Esophagus squamous epithelium (tissue), 5 donors: ENCODE measurements around the gene VASH2. TPM values are rescaled to one million over a fixed set of nuclear protein-coding genes. Genes with fewer than 3 reads are reported as not detected.

ENCODE experiments used
- DNase-seq: peaks from one replicate; lab custom pipeline; 2025; lab: John Stamatoyannopoulos, UW
- H3K27ac ChIP-seq, 4 donors: fragments of 200-600 bp; sonication (generic); one replicate each; pipeline ENCODE4 v1.5.1; 2016 to 2019; ENCODE audit warnings: mild to moderate bottlenecking in 1 of 4
- H3K27me3 ChIP-seq, 4 donors: fragments of 200-600 bp; sonication (generic); 1 replicate in 3 of 4; 2 replicates in 1 of 4; pipeline versions ENCODE4 v1.5.1 to v1.6.0; 2017 to 2021; ENCODE audit warnings: antibody characterized with exemption in 1 of 4
- H3K36me3 ChIP-seq, 3 donors: fragments of 200-600 bp; sonication (generic); one replicate each; pipeline ENCODE4 v1.5.1; 2016 to 2019
- H3K4me1 ChIP-seq, 3 donors: fragments of 200-600 bp; sonication (generic); one replicate each; pipeline ENCODE4 v1.5.1; 2017 to 2019
- H3K4me3 ChIP-seq, 4 donors: fragments of 200-600 bp; sonication (generic); 1 replicate in 3 of 4; 2 replicates in 1 of 4; pipeline ENCODE4 v1.5.1; 2016 to 2019; ENCODE audit warnings: mild to moderate bottlenecking in 2 of 4, moderate library complexity in 1 of 4
- H3K9me3 ChIP-seq, 3 donors: fragments of 200-600 bp; sonication (generic); one replicate each; pipeline ENCODE4 v1.5.1; 2016 to 2019
- POLR2A ChIP-seq, 4 donors: fragments of 450-650 bp; IDR thresholded peaks; one replicate each; pipeline ENCODE4 v1.6.1; 2017; ENCODE audit warnings: antibody characterized with exemption in 4 of 4, mild to moderate bottlenecking in 4 of 4, moderate library complexity in 3 of 4
- WGBS, 2 donors: methylation state at CpG; one replicate each; pipeline ENCODE4 v1.1.5; 2018; 5-methylcytosine and 5-hydroxymethylcytosine counted together
- intact Hi-C: fragments of 100-400 bp; cut with DNase I; formaldehyde crosslinking; loops from one replicate; pipeline ENCODE4 v1.15.0; 2022
- total RNA-seq, 4 donors: library from RNA; depleted of rRNA; stranded (reverse); fragments of >200 nt; gene quantifications; one replicate each; pipeline ENCODE4 v1.1.0, GENCODE V29; 2016
- TF ChIP-seq, protein P1 (sequence below), 6 experiments: fragments of 450-650 bp in 4 of 6; fragments of 200-600 bp in 2 of 6; sonication (generic) in 2 of 6; IDR thresholded peaks; one replicate each; pipeline ENCODE4 v1.5.1; 2016 to 2019; ENCODE audit warnings: antibody characterized with exemption in 6 of 6, mild to moderate bottlenecking in 4 of 6, moderate library complexity in 4 of 6
- donor health status: DM: yes; HTN: yes; CAD: no.

The VASH2 gene
- total RNA-seq, 4 donors from 2014 or later, result 0.27 to 3.4 (median 2.4) TPM

DNA sequence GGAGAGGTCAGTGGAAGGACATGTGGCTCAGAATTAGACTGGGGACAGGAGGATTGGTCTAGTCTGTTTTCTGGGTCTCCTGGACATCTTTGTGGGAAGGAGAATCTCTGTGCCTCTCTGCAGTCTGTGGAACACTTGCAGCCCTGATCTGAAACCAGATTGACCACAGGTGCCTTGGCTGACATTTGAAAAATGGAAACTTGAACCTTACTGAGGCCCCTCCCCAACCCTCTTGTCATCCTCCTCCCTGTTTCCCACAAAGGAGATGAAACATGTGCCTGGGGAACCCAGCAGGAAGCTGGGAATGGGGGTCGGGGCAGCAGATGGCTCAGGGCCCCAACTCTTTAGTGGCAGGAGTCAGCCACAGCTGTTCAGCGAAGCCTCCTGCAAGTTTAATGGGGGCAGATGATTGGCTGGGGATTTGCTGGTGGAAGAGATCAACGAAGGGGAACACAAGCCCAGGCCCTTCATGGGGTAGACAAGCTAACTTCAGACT is 18.1 kb downstream of the VASH2 start:
- Histone ChIP-seq H3K27ac (no peak overlapping the region), H3K9me3 (no peaks in the 10 kb centered on the region), H3K36me3 (no peaks in the 10 kb centered on the region), H3K4me3 (no peak overlapping the region), H3K27me3 (no peaks in the 10 kb centered on the region), H3K4me1 (no peaks in the 10 kb centered on the region)
- WGBS, 2 donors, result 77 to 83% methylated on average over 2 to 3 of the region's 3 CpGs
- intact Hi-C loops, result no loop called here
- DNase-seq, result no peak
- TF ChIP-seq POLR2A (IDR thresholded peaks at IDR 0.05), result no peak
- TF ChIP-seq, protein P1, sequence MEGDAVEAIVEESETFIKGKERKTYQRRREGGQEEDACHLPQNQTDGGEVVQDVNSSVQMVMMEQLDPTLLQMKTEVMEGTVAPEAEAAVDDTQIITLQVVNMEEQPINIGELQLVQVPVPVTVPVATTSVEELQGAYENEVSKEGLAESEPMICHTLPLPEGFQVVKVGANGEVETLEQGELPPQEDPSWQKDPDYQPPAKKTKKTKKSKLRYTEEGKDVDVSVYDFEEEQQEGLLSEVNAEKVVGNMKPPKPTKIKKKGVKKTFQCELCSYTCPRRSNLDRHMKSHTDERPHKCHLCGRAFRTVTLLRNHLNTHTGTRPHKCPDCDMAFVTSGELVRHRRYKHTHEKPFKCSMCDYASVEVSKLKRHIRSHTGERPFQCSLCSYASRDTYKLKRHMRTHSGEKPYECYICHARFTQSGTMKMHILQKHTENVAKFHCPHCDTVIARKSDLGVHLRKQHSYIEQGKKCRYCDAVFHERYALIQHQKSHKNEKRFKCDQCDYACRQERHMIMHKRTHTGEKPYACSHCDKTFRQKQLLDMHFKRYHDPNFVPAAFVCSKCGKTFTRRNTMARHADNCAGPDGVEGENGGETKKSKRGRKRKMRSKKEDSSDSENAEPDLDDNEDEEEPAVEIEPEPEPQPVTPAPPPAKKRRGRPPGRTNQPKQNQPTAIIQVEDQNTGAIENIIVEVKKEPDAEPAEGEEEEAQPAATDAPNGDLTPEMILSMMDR (IDR thresholded peaks at IDR 0.05), result no peak

DNA sequence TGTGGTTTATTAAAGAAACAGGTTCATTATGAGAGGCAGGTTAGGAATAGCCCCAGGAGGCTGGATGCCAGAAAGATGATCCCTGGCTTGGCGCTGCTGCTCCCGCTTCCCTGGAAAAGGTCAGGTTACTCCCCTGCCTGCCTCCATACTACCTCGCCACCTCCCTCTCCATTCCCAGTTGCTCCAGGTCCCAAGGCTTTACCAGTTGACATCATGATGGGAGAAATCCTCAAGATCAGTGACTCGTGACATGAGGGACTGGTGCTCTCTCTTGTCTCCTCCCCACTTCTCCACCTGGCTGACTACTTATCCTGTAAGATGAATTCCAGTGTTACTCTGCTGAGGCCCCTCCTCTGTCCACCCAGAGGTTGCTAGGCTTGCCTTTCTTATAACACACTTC is 19.7 kb downstream of the VASH2 start:
- intact Hi-C loops, result no loop called here
- no peak for DNase-seq
- Histone ChIP-seq H3K27me3 (no peaks in the 10 kb centered on the region), H3K4me3 (no peak overlapping the region), H3K36me3 (no peaks in the 10 kb centered on the region), H3K9me3 (no peaks in the 10 kb centered on the region), H3K4me1 (no peaks in the 10 kb centered on the region), H3K27ac (no peak overlapping the region)
- 78 to 81% methylated on average over 4 of the region's 4 CpGs for WGBS, 2 donors
- no peak for TF ChIP-seq POLR2A (IDR thresholded peaks at IDR 0.05)
- TF ChIP-seq, protein P1 (IDR thresholded peaks at IDR 0.05), result no peak

DNA sequence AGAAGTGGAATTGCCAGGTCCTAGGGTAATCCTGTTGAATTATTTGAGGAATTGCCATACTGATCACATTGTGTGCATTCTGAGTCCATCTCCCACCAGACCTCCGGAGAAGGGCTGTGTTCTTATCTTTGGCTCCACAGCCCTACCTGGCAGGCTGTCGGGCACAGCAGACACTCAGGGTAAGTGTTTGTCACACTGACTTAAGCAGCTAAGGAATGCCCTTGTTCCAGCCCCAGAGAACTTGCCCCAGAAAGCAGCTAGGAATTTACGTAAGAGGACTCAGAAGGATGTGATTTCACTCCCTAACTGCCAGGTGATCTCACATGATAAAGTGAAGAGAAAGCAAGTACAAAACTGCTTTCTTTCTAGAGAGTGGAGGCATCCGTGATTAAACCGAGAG is 21.0 kb downstream of the VASH2 start:
- intact Hi-C loops, result no loop called here
- 76 to 92% methylated on average over 4 to 5 of the region's 5 CpGs for WGBS, 2 donors
- no peaks in the 10 kb centered on the region for H3K4me1 ChIP-seq
- H3K9me3 ChIP-seq, result no peaks in the 10 kb centered on the region
- no peak for DNase-seq
- TF ChIP-seq, protein P1 (IDR thresholded peaks at IDR 0.05), result no peak
- no peak for TF ChIP-seq POLR2A (IDR thresholded peaks at IDR 0.05)
- no peaks in the 10 kb centered on the region for H3K36me3 ChIP-seq
- H3K27ac ChIP-seq, result no peak overlapping the region
- H3K27me3 ChIP-seq, result no peaks in the 10 kb centered on the region
- no peak overlapping the region for H3K4me3 ChIP-seq

DNA sequence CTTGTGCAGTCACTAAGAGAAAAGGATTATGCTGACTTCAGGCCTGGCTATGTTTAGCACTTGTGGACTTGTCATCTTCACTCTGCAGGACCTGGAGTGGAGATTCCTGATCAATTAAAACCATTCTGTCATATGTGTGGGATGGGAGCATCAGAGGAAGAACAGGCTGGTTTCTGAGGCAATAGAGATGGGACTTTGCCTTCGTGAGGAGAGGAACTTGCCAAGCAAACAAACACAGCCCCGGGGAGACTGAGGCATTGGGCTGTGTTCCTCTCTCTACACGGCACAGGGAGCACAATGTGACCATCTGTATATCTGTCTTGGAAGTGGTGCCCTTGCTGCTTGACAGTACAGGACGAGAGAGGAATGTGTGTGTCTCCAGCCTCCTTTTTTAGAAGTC is 23.1 kb downstream of the VASH2 start:
- H3K4me1 ChIP-seq, result no peaks in the 10 kb centered on the region
- intact Hi-C loops, result no loop called here
- no peaks in the 10 kb centered on the region for H3K27me3 ChIP-seq
- H3K27ac ChIP-seq, result no peak overlapping the region
- H3K4me3 ChIP-seq, result no peak overlapping the region
- 86% methylated on average over 2 to 3 of the region's 4 CpGs for WGBS, 2 donors
- no peaks in the 10 kb centered on the region for H3K9me3 ChIP-seq
- H3K36me3 ChIP-seq, result no peaks in the 10 kb centered on the region
- TF ChIP-seq, protein P1 (IDR thresholded peaks at IDR 0.05), result no peak
- no peak for TF ChIP-seq POLR2A (IDR thresholded peaks at IDR 0.05)
- DNase-seq, result no peak

DNA sequence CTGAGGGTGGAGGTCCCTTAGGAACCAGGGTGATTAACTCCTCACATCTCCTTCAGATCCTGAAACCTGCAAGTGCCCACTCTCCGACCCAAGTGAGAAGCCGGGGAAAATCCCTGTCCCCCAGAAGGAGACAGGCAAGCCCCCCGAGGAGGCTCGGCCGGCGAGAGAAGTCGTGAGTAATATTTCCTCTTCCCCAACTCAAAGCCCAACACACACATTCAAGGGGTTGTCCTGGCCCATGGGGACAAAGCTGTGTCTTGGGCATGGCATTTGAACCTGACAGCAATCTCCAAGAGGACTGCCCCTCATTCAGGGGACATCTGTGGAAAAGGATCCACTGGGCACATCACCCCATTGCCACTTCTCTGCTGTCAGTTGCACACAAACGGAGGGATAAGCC is 23.6 kb downstream of the VASH2 start:
- Histone ChIP-seq H3K36me3 (no peaks in the 10 kb centered on the region), H3K4me1 (no peaks in the 10 kb centered on the region), H3K4me3 (no peak overlapping the region), H3K9me3 (no peaks in the 10 kb centered on the region), H3K27ac (no peak overlapping the region), H3K27me3 (no peaks in the 10 kb centered on the region)
- DNase-seq, result no peak
- whole genome bisulfite sequencing, 2 donors, result 80% methylated on average over 2 to 7 of the region's 8 CpGs
- TF ChIP-seq, protein P1 (IDR thresholded peaks at IDR 0.05), result no peak
- no peak for TF ChIP-seq POLR2A (IDR thresholded peaks at IDR 0.05)
- intact Hi-C loops, result no loop called here
